ENCODE results near the gene PSTPIP2.
A peak's percentile ranks its signal among the peaks of the same experiment; 100 is the strongest.
"Not testable (repeated sequence)": the region's sequence is repeated elsewhere in the genome, so short reads cannot be mapped to it uniquely, and the experiment has no call there.

Gene PSTPIP2

DNA sequence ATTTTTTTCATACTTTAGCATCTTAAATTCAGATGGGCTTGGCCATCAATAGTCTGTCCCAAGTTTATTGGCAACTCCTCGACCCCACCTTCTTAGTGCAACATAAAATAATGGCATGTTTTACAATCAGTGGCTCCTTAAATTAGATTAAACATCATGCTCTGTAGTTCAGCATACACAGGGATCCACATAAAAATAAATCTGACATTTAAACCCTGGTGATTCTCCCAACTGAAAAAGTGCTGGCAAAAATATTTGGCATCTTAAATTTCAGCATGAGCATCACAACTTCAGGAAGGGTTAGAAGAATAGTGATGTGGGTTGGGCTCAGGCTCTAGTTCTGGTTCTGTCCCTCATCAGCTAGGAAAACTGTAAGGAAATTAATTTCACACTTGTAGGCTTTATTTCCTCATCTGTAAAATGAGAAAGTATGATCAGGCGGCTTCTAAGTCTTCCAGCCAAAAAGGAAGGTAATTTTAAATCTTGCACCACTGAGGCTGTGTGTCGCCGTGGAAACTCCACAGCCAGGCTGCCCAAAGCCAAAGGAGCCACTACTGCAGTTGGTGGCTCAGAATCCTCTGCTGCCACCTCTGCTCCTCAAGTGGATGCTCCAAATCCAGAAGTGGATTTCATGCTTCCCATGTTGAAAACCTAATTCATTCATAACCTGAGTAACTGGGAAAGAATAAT lies 87.4 kb downstream of the PSTPIP2 start:
- no peak for DNase-seq (ENCODE audit: low read depth in 1 of 2, low spot score in 1 of 2)
- no peak for TF ChIP-seq JUND (IDR thresholded peaks at IDR 0.05; ENCODE audit: low read depth)
- in situ Hi-C loops (cut with HindIII; ENCODE audit: low pct_unique_long_range_greater_than_20kb, low sequenced_read_pairs), result no loop called here

DNA sequence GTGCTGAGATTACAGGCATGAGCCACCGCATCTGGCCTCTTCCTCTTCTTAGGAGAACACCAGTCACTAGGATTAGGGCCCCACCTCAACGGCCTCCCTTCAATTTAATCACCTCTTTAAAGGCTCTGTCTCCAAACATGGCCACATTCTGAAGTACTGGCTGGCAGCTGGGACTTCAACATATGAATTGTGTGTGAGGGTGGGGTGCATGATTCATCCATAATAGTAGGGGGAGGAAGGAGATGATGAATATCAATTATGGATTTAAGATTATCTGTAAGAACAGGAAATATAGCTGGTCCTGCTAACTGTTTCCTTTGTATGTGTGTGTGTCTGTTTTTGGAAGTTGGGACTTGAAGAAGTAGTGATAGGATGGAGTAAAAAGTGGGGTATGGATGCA lies 90.2 kb downstream of the PSTPIP2 start:
- in situ Hi-C loops (cut with HindIII; ENCODE audit: low pct_unique_long_range_greater_than_20kb, low sequenced_read_pairs), result no loop called here
- no peak for DNase-seq (ENCODE audit: low read depth in 1 of 2, low spot score in 1 of 2)
- no peak for TF ChIP-seq JUND (IDR thresholded peaks at IDR 0.05; ENCODE audit: low read depth)

DNA sequence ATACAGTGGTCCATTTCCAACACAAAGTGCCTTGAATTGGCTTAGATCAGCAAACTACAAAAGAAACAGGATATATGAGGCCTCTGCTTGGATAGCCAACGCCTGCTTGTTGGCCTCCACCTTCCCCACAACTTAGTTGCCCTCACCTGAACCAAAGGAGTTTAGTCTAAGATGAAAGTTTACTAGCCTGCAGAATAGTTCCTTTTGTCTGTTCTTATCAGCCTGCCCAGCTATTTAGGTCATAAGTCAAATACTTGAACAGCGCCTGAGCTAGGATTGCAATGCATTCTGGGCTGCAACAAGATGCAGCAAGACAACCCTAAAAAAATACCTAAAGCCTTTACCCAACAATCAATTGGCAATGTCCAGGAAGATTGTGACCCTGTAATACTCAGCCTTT lies 91.8 kb downstream of the PSTPIP2 start:
- TF ChIP-seq JUND (IDR thresholded peaks at IDR 0.05; ENCODE audit: low read depth), result no peak
- in situ Hi-C loops (cut with HindIII; ENCODE audit: low pct_unique_long_range_greater_than_20kb, low sequenced_read_pairs), result no loop called here
- no peak for DNase-seq (ENCODE audit: low read depth in 1 of 2, low spot score in 1 of 2)

- no peak for TF ChIP-seq JUND (IDR thresholded peaks at IDR 0.05; ENCODE audit: low read depth)
- peak in 1 of 2 experiments; percentile 4 for DNase-seq (ENCODE audit: low read depth in 1 of 2, low spot score in 1 of 2)
- in situ Hi-C loops (cut with HindIII; ENCODE audit: low pct_unique_long_range_greater_than_20kb, low sequenced_read_pairs), result no loop called here
Observed at GRCh38 chr18:45978084-45978483, 94.0 kb downstream of the PSTPIP2 start.

DNA sequence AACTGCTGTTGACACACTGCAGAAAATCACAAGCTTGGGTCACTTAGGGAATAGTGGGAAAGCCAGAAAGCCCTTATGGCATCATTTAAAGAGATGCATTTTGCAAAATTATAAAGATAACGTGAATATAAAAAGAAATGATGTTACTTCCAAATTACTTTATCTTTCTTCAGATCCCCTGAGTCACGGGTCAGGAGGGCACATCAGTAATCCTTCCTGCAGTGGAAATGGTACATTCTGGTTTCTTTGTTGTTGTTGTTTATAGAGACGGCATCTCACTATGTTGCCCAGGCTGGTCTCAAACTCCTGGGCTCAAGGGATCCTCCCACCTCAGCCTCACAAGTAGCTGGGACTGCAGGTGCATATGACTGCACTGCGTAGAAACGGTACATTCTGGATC lies 95.1 kb downstream of the PSTPIP2 start:
- TF ChIP-seq JUND (IDR thresholded peaks at IDR 0.05; ENCODE audit: low read depth), result no peak
- in situ Hi-C loops (cut with HindIII; ENCODE audit: low pct_unique_long_range_greater_than_20kb, low sequenced_read_pairs), result no loop called here
- no peak for DNase-seq (ENCODE audit: low read depth in 1 of 2, low spot score in 1 of 2)

GRCh38 chr18:45976566-45976965 lies 95.5 kb downstream of the PSTPIP2 start:
- TF ChIP-seq JUND (IDR thresholded peaks at IDR 0.05; ENCODE audit: low read depth), result no peak
- DNase-seq (ENCODE audit: low read depth in 1 of 2, low spot score in 1 of 2), result no peak
- in situ Hi-C loops (cut with HindIII; ENCODE audit: low pct_unique_long_range_greater_than_20kb, low sequenced_read_pairs), result no loop called here

GRCh38 chr18:45974088-45974536 lies 97.9 kb downstream of the PSTPIP2 start:
- DNase-seq (ENCODE audit: low read depth in 1 of 2, low spot score in 1 of 2), result peak; percentile 12 to 75
- TF ChIP-seq JUND (IDR thresholded peaks at IDR 0.05; ENCODE audit: low read depth), result no peak
- in situ Hi-C loops (cut with HindIII; ENCODE audit: low pct_unique_long_range_greater_than_20kb, low sequenced_read_pairs), result no loop called here

GRCh38 chr18:45967007-45967706 lies 104.9 kb downstream of the PSTPIP2 start, which contains the start of gene EPG5:
EPG5 (minus strand) TSS chr18:45967329; CDS start chr18:45967239, 90 bp downstream.
- TF ChIP-seq JUND (IDR thresholded peaks at IDR 0.05; ENCODE audit: low read depth), result no peak
- in situ Hi-C loops (cut with HindIII; ENCODE audit: low pct_unique_long_range_greater_than_20kb, low sequenced_read_pairs), result no loop called here
- DNase-seq (ENCODE audit: low read depth in 1 of 2, low spot score in 1 of 2), result peak; percentile 64 to 95

DNA sequence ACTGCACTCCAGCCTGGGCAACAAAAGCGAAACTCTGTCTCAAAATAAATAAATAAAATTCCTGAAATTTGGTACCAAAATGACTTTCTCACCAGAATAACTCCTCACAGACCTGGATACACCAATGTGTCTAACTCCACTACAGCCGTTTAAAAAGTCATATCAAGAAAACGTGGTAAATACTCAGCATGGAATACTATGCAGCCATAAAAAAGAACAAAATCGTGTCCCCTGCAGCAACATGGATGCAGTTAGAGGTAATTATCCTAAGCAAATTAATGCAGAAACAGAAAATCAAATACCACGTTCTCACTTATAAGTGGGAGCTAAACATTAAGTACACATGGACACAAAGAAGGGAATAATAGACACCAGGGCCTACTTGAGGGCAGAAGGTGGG lies 107.1 kb downstream of the PSTPIP2 start:
- in situ Hi-C loops (cut with HindIII; ENCODE audit: low pct_unique_long_range_greater_than_20kb, low sequenced_read_pairs); DNase-seq (ENCODE audit: low read depth in 1 of 2, low spot score in 1 of 2): not testable (repeated sequence)

DNA sequence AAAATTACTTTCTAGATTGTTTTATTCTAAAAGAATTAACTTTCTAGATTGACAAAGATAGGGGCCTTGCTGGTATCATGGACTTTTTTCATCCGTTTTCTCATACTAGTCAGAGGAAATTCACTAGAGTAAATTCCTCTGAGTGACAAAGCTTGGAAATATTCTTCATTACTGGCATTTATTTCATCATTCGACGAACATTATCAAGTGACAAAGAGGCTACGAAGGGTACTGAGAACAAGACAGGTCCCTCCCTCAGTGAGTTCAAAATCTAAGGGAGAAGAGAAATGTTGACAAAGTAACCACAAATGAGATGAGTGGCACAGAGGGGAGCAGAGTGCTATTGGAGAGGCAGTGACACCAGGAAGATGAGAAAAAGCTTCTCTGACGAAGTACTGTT lies 109.2 kb downstream of the PSTPIP2 start:
- no peak for TF ChIP-seq JUND (IDR thresholded peaks at IDR 0.05; ENCODE audit: low read depth)
- no peak for DNase-seq (ENCODE audit: low read depth in 1 of 2, low spot score in 1 of 2)
- in situ Hi-C loops (cut with HindIII; ENCODE audit: low pct_unique_long_range_greater_than_20kb, low sequenced_read_pairs), result no loop called here

DNA sequence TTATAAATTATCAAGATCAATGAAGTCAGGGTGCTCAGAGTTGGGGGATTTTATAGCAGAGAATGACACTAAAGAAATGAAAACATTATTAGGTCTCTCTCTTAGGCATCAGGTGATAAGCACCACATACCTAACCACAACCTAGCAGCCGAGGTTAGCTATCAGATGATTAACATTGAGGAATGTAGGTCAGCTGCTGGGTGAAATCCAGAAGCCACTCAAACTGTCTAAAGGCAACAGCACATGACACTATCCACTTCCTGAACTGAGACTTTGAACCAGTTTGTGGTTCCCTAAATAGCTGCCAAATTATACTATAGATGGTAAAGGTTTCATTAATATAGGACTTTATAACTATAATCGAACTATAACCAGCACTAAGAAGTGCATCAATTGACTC lies 109.6 kb downstream of the PSTPIP2 start:
- no peak for TF ChIP-seq JUND (IDR thresholded peaks at IDR 0.05; ENCODE audit: low read depth)

DNA sequence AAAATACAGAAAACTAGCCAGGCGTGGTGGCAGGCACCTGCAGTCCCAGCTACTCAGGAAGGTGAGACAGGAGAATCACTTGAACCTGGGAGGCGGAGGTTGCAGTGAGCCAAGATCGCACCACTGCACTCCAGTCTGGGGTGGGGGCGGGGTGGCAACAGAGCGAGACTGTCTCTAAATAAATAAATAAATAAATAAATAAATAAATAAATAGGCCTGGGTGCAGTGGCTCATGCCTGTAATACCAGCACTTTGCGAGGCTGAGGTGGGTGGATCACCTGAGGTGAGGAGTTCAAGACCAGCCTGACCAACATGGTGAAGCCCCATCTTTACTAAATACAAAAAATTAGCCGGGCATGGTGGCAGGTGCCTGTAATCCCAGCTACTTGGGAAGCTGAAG lies 112.6 kb downstream of the PSTPIP2 start:
- in situ Hi-C loops (cut with HindIII; ENCODE audit: low pct_unique_long_range_greater_than_20kb, low sequenced_read_pairs); DNase-seq (ENCODE audit: low read depth in 1 of 2, low spot score in 1 of 2): not testable (repeated sequence)

More for the DNA sequence above, 109.6 kb downstream of the PSTPIP2 start:
- in situ Hi-C loops (cut with HindIII; ENCODE audit: low pct_unique_long_range_greater_than_20kb, low sequenced_read_pairs), result no loop called here
- no peak for DNase-seq (ENCODE audit: low read depth in 1 of 2, low spot score in 1 of 2)

DNA sequence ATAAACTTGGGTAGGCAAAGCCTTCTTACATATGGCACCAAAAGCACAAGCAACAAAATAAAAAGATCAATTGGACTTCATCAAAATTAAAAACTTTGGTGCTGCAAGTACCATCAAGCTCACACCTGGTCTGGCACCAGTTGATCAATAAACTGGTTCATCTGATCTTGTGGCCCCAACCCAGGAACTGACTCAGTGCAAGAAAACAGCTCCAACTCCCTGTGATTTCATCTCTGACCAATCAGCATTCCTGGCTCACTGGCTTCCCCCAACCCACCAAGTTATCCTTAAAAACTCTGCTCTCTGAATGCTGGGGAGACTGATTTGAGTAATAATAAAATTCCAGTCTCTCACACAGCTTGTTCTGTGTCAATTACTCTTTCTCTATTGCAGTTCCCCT lies 113.3 kb downstream of the PSTPIP2 start:
- no peak for TF ChIP-seq JUND (IDR thresholded peaks at IDR 0.05; ENCODE audit: low read depth)
- in situ Hi-C loops (cut with HindIII; ENCODE audit: low pct_unique_long_range_greater_than_20kb, low sequenced_read_pairs), result no loop called here
- no peak for DNase-seq (ENCODE audit: low read depth in 1 of 2, low spot score in 1 of 2)

Measured in T47D (cell line).